ENCODE data around the gene CD44. TPM values are rescaled to one million over a fixed set of nuclear protein-coding genes. Genes with fewer than 3 reads are reported as not detected.
A peak's percentile ranks its signal among the peaks of the same experiment; 100 is the strongest.
"Not testable (repeated sequence)": the region's sequence is repeated elsewhere in the genome, so short reads cannot be mapped to it uniquely, and the experiment has no call there.

CD44 gene
- total RNA-seq, 2 donors from 2014 or later: 408 to 664 TPM

- Mint-ChIP-seq H3K27me3 (no peaks in the 10 kb centered on the region), H3K36me3 (ENCODE audit: low read depth) (no peaks in the 10 kb centered on the region), H3K27ac (no peak overlapping the region), H3K4me1 (peaks cover 27% of the 10 kb centered on the region), H3K9me3 (no peaks in the 10 kb centered on the region), H3K4me3 (no peak overlapping the region)
- no peak for ATAC-seq (replicated peaks)
Measured at GRCh38 chr11:35105319-35106079, 33.5 kb upstream of the CD44 start.

GRCh38 chr11:35106595-35106994 lies 32.4 kb upstream of the CD44 start:
- Mint-ChIP-seq H3K27ac (peak overlapping the region; percentile 3), H3K36me3 (ENCODE audit: low read depth) (no peaks in the 10 kb centered on the region)

GRCh38 chr11:35107861-35108260 lies 31.1 kb upstream of the CD44 start:
- Mint-ChIP-seq H3K9me3 (no peaks in the 10 kb centered on the region), H3K4me1 (peaks cover 45% of the 10 kb centered on the region), H3K4me3 (no peak overlapping the region), H3K36me3 (ENCODE audit: low read depth) (no peaks in the 10 kb centered on the region), H3K27me3 (no peaks in the 10 kb centered on the region), H3K27ac (no peak overlapping the region)
- no peak for ATAC-seq (replicated peaks)

More at GRCh38 chr11:35106595-35106994, 32.4 kb upstream of the CD44 start:
- Mint-ChIP-seq H3K27me3 (no peaks in the 10 kb centered on the region), H3K4me3 (peak overlapping the region; percentile 12), H3K9me3 (no peaks in the 10 kb centered on the region), H3K4me1 (peaks cover 37% of the 10 kb centered on the region)
- no peak for ATAC-seq (replicated peaks)

- H3K27ac Mint-ChIP-seq; H3K36me3 Mint-ChIP-seq (ENCODE audit: low read depth); ATAC-seq (replicated peaks); H3K4me3 Mint-ChIP-seq; H3K9me3 Mint-ChIP-seq; H3K27me3 Mint-ChIP-seq: not testable (repeated sequence)
- peaks cover 45% of the 10 kb centered on the region for H3K4me1 Mint-ChIP-seq
Measured at GRCh38 chr11:35108336-35108735, 30.6 kb upstream of the CD44 start.

GRCh38 chr11:35109041-35109440 lies 29.9 kb upstream of the CD44 start:
- H3K4me3 Mint-ChIP-seq: no peak overlapping the region

GRCh38 chr11:35109827-35110226 lies 29.1 kb upstream of the CD44 start:
- Mint-ChIP-seq H3K27ac (no peak overlapping the region), H3K9me3 (no peaks in the 10 kb centered on the region), H3K4me3 (no peak overlapping the region), H3K36me3 (ENCODE audit: low read depth) (no peaks in the 10 kb centered on the region), H3K27me3 (no peaks in the 10 kb centered on the region), H3K4me1 (peaks cover 45% of the 10 kb centered on the region)
- no peak for ATAC-seq (replicated peaks)

More at GRCh38 chr11:35109041-35109440, 29.9 kb upstream of the CD44 start:
- Mint-ChIP-seq H3K27ac (no peak overlapping the region), H3K9me3 (no peaks in the 10 kb centered on the region), H3K27me3 (no peaks in the 10 kb centered on the region), H3K4me1 (peaks cover 45% of the 10 kb centered on the region), H3K36me3 (ENCODE audit: low read depth) (no peaks in the 10 kb centered on the region)
- ATAC-seq (replicated peaks): no peak

- Mint-ChIP-seq H3K27me3 (no peaks in the 10 kb centered on the region), H3K36me3 (ENCODE audit: low read depth) (no peaks in the 10 kb centered on the region), H3K4me1 (peaks cover 38% of the 10 kb centered on the region), H3K4me3 (peak overlapping the region; percentile 28), H3K27ac (peak overlapping the region; percentile 37), H3K9me3 (no peaks in the 10 kb centered on the region)
- peak; percentile 23 for ATAC-seq (replicated peaks)
Measured at GRCh38 chr11:35111161-35112055, 27.6 kb upstream of the CD44 start.

- H3K27me3 Mint-ChIP-seq: no peaks in the 10 kb centered on the region
- peaks cover 29% of the 10 kb centered on the region for H3K4me1 Mint-ChIP-seq
- no peaks in the 10 kb centered on the region for H3K9me3 Mint-ChIP-seq
- no peak for ATAC-seq (replicated peaks)
- no peak overlapping the region for H3K4me3 Mint-ChIP-seq
- peak overlapping the region; percentile 37 for H3K27ac Mint-ChIP-seq
- H3K36me3 Mint-ChIP-seq (ENCODE audit: low read depth): no peaks in the 10 kb centered on the region
Measured at GRCh38 chr11:35112056-35112845, 26.7 kb upstream of the CD44 start.

- no peaks in the 10 kb centered on the region for H3K27me3 Mint-ChIP-seq
- H3K9me3 Mint-ChIP-seq: no peaks in the 10 kb centered on the region
- H3K4me1 Mint-ChIP-seq: peaks cover 25% of the 10 kb centered on the region
- H3K36me3 Mint-ChIP-seq (ENCODE audit: low read depth): no peaks in the 10 kb centered on the region
- no peak for ATAC-seq (replicated peaks)
- H3K27ac Mint-ChIP-seq: no peak overlapping the region
- no peak overlapping the region for H3K4me3 Mint-ChIP-seq
Measured at GRCh38 chr11:35112846-35113105, 26.2 kb upstream of the CD44 start.

- ATAC-seq (replicated peaks): no peak
Measured at GRCh38 chr11:35114906-35115687, 23.9 kb upstream of the CD44 start.

GRCh38 chr11:35115688-35116030 lies 23.3 kb upstream of the CD44 start:
- Mint-ChIP-seq H3K27ac (no peak overlapping the region), H3K4me1 (peaks cover 17% of the 10 kb centered on the region), H3K4me3 (no peak overlapping the region), H3K36me3 (ENCODE audit: low read depth) (no peaks in the 10 kb centered on the region), H3K9me3 (no peaks in the 10 kb centered on the region), H3K27me3 (no peaks in the 10 kb centered on the region)
- no peak for ATAC-seq (replicated peaks)

More at GRCh38 chr11:35114906-35115687, 23.9 kb upstream of the CD44 start:
- Mint-ChIP-seq H3K4me3 (no peak overlapping the region), H3K36me3 (ENCODE audit: low read depth) (no peaks in the 10 kb centered on the region), H3K4me1 (peaks cover 21% of the 10 kb centered on the region), H3K9me3 (no peaks in the 10 kb centered on the region), H3K27ac (no peak overlapping the region), H3K27me3 (no peaks in the 10 kb centered on the region)

GRCh38 chr11:35116245-35116644 lies 22.7 kb upstream of the CD44 start:
- H3K4me3 Mint-ChIP-seq: no peak overlapping the region
- no peaks in the 10 kb centered on the region for H3K9me3 Mint-ChIP-seq
- H3K4me1 Mint-ChIP-seq: peaks cover 11% of the 10 kb centered on the region
- ATAC-seq (replicated peaks): no peak
- H3K27me3 Mint-ChIP-seq: no peaks in the 10 kb centered on the region
- no peaks in the 10 kb centered on the region for H3K36me3 Mint-ChIP-seq (ENCODE audit: low read depth)
- H3K27ac Mint-ChIP-seq: no peak overlapping the region

GRCh38 chr11:35116762-35117640 lies 22.0 kb upstream of the CD44 start:
- Mint-ChIP-seq H3K27ac (no peak overlapping the region), H3K4me3 (no peak overlapping the region), H3K27me3 (no peaks in the 10 kb centered on the region), H3K4me1 (peaks cover 4% of the 10 kb centered on the region), H3K36me3 (ENCODE audit: low read depth) (no peaks in the 10 kb centered on the region), H3K9me3 (no peaks in the 10 kb centered on the region)
- no peak for ATAC-seq (replicated peaks)
